ENCODE results near the gene DECR2.
"Not testable (repeated sequence)": the region's sequence is repeated elsewhere in the genome, so short reads cannot be mapped to it uniquely, and the experiment has no call there.

Gene DECR2

DNA sequence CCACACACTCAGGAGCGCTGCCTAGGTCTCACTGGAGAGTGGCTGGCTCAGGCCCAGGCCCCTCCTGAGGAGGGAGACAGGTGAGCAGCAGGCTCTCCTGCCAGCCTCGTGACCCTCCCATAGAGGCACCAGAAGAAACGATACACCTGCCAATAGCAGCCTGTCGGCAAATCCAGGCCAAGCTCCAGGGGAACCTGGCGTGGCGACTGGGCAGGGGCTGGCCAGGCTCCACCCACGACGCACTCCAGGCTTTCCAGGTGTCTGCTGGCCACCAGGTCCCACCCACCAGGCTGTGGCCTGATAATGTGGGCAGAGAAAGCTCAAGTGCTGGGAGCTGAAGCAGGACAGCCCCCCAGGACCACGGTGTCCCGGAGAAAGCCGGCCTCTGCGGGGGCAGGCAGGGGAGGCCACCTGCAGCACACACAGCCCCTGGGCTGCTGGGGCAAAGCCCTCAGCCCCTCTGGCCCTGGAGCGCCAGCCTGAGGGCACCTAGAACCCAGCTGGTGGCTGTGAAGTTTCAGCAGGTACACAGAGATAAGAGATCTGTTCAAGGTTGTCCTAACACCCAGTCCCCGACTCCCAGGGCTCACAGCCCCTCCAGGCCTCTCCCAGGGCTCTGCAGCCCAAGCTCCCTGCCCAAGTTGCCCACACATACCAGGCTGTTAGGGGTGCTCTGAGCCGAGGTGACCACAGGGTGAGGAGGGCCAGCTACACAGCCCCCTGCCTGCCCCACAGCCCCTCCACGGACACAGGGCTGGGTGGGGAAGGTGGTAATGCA is 22.3 kb upstream of the DECR2 start:
- Mint-ChIP-seq H3K27me3 (no peaks in the 10 kb centered on the region), H3K27ac (peak overlapping the region in 1 of 2 donors; percentile 83), H3K4me3 (peak overlapping the region; percentile 62 to 70), H3K4me1 (ENCODE audit: low read depth in 2 of 2) (peaks cover 19 to 20% of the 10 kb centered on the region in 2 donors), H3K9me3 (no peaks in the 10 kb centered on the region), H3K36me3 (ENCODE audit: insufficient read depth) (peaks cover 8% of the 10 kb centered on the region)
- ATAC-seq (replicated peaks) = no peak
- DNase-seq = no peak

DNA sequence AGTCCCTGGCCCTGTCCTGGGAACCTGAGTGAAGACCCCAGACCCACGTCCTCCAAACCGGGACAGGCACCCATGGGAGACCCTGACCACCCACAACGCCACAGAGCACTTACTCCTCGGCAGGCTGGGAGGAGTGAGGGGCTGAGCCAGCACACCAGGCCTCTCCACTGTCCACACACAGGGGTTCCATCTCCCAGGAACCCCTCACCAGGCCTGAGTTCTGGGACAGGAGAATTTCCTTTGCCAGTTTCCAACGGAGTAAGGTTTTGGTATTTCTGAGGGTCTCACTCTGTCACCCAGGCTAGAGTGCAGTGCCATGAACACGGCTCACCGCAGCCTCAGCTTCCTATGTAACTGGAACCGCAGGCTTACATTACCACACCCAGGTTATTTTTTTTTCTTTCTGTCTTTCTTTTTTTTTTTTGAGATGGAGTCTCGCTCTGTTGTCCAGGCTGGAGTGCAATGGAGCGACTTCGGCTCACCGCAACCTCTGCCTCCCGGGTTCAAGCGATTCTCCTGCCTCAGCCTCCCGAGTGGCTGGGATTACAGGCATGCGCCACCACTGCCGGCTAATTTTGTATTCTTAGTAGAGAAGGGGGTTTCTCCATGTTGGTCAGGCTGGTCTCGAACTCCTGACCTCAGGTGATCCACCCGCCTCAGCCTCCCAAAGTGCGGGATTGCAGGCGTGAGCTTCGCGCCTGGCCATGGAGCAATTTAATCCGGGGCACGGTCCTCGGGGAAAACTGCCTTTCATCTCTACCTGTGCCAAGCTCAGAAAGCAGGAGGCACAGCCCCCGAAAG is 21.5 kb upstream of the DECR2 start:
- no peak for ATAC-seq (replicated peaks)
- Mint-ChIP-seq H3K4me3 (peak overlapping the region; percentile 62 to 70), H3K27ac (peak overlapping the region; percentile 12 to 83), H3K9me3 (no peaks in the 10 kb centered on the region), H3K36me3 (ENCODE audit: insufficient read depth) (peaks cover 8% of the 10 kb centered on the region), H3K4me1 (ENCODE audit: low read depth in 2 of 2) (peaks cover 19 to 20% of the 10 kb centered on the region in 2 donors), H3K27me3 (no peaks in the 10 kb centered on the region)
- DNase-seq = no peak

DNA sequence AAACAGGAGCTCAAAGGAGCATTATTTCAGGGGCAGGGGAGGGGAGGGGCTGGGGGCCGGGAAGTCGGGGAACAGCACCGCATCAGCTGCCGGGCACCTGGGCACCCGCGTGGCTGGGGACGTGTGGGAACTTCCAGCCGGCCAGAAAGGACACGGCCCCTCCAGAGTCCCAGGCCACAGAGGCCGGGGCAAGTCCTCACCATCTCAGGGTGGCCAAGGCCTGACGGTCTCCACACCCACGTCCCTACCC is 21.0 kb upstream of the DECR2 start:
- DNase-seq = no peak
- Mint-ChIP-seq H3K27me3 (no peaks in the 10 kb centered on the region), H3K27ac (peak overlapping the region in 1 of 2 donors; percentile 12), H3K9me3 (no peaks in the 10 kb centered on the region), H3K36me3 (ENCODE audit: insufficient read depth) (peaks cover 8% of the 10 kb centered on the region), H3K4me3 (peak overlapping the region; percentile 62 to 70), H3K4me1 (ENCODE audit: low read depth in 2 of 2) (peaks cover 19 to 20% of the 10 kb centered on the region in 2 donors)
- no peak for ATAC-seq (replicated peaks)

DNA sequence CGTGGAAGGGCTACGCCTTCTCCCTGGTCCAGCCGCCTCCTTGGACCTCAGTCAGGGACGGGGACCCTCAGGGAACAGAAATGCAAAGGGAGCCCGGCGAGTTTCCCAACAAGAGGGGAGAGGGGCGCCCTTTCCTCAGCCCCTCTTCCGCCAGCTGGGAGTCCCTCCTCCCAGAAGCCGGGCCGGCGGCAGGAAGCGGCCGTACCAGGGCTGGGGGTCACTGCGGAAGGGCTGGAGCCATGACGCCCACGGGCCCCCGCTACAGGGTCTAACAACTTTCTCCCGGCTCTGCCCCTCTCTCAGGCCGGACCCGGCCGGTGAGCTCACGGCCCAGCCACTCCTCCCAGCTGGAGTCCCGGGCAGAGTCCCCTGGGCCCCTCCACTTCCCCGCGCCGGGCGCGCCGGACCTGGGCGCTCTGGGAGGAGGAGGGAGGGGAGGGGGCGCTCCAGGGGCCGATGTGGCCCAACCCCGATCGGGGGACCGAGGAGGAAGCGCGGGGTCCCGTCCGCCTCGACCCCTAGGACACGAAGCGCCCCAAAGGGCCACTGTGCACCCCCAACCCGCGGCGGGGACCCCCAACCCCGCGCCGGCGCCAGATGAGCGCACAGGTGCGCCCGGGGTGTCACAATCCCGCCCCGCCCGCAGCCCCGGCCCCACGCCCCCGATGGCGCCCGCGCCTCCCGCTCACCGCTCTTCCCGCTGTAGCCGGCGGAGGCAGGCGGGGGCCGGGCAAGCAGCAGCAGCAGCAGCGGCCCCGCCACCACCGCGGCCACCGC is 20.5 kb upstream of the DECR2 start:
- DNase-seq (peak in 1 of 3 experiments; percentile 24), ATAC-seq (replicated peaks) (peak; percentile 50)
- Mint-ChIP-seq H3K27me3 (no peaks in the 10 kb centered on the region), H3K36me3 (ENCODE audit: insufficient read depth) (peaks cover 8% of the 10 kb centered on the region), H3K9me3 (no peaks in the 10 kb centered on the region), H3K4me1 (ENCODE audit: low read depth in 2 of 2) (peaks cover 19 to 20% of the 10 kb centered on the region in 2 donors), H3K27ac (no peak overlapping the region), H3K4me3 (peak overlapping the region; percentile 62 to 70)

DNA sequence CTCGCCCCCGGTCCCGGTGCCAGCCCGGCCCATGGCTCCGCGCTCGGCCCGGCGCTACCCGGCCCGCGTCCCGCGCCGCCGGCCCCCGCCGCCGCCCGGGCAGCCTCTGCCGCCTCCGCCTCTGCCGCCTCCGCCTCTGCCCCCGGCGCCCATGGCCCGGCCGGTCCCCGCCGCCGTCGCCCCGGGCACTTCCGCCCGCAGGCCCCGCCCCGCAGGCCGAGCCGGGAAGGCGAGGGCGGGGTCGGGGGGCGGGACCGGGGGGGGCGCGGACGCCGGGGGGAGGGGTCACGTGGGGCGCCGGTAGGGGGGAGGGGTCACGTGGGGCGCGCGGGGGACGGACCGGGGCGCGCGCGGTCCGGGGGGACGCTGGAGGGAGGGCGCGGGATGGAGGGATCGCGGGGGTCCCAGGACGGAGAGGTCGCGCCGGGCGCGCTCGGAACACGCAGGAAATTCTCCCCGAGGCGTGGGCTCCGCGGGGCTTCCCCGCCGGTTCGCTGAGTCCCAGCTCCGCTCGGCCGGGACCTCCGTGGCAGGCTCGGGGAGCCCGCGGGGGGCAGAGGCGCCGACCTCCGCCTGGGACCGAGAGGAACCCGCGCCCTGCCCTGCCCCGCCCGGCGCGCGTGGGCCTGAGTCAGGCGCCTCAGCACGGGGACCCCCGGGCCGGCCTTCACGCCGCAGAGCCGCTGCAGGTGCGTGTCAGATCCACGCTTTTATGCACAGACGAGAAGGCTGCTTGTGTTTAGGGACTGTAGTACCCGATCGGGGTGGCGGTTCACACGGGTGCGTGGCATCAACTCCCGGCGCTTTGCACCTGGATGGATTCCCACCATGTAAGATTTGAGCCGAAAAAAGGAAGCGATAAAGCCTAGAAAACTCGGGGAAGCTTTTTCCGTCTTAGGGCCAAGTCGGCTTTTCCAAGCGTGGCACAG is 19.6 kb upstream of the DECR2 start, which contains the start of gene PGAP6:
Gene PGAP6, minus strand, starts transcription at position 190 of the 929 bp plus-strand sequence. Its CDS starts 157 bp downstream, at position 33.
- DNase-seq (peak in 2 of 3 experiments; percentile 41 to 55), ATAC-seq (replicated peaks) (peak; percentile 65)
- Mint-ChIP-seq H3K27me3 (no peaks in the 10 kb centered on the region), H3K27ac (peak within 1 kb of the TSS in 1 of 2 donors; percentile 3), H3K4me1 (ENCODE audit: low read depth in 2 of 2) (peaks cover 20 to 22% of the 10 kb centered on the region in 2 donors), H3K4me3 (peak within 1 kb of the TSS; percentile 75 to 76), H3K36me3 (ENCODE audit: insufficient read depth) (peaks cover 6% of the 10 kb centered on the region), H3K9me3 (no peaks in the 10 kb centered on the region)

DNA sequence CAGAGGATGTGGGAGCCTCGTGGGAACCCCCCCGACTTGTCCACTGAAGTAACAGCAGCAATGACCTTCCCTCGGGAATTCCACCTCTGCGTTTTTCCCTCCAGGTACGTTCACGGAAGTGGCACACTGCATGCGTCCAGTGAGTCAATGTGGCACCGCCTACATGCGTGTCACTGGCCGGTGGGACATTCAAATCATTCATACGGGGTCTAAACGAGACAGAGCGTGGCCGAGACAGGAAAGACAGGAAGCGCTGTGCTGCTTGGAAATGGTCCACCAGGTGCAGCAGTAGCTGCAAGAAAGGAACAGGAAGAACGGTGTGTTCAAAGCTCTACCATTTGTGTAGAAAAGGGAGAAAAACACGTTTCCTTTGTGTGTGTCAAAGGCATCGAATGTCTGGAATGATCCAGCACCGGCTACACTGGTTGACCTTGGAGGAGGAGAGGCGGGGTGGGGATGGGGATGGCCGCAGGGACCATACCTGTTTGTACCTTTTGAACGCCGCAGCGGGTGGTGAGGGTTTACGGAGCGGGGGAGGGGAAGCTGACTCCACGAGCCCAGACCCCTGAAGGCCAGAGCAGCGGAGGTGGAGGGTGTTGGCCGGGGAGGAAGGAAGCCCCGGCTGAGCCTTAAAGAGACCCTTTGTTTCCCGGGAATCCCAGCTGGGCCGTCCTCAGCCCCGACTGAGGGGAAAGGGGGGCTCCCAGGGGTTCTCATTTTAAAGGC is 18.2 kb upstream of the DECR2 start:
- Mint-ChIP-seq H3K9me3 (no peaks in the 10 kb centered on the region), H3K27me3 (no peaks in the 10 kb centered on the region), H3K36me3 (ENCODE audit: insufficient read depth) (peaks cover 6% of the 10 kb centered on the region), H3K27ac (peak overlapping the region; percentile 3 to 35), H3K4me3 (peak overlapping the region; percentile 75 to 76), H3K4me1 (ENCODE audit: low read depth in 2 of 2) (peaks cover 20% of the 10 kb centered on the region in 2 donors)
- DNase-seq (no peak), ATAC-seq (replicated peaks) (peak; percentile 45)

DNA sequence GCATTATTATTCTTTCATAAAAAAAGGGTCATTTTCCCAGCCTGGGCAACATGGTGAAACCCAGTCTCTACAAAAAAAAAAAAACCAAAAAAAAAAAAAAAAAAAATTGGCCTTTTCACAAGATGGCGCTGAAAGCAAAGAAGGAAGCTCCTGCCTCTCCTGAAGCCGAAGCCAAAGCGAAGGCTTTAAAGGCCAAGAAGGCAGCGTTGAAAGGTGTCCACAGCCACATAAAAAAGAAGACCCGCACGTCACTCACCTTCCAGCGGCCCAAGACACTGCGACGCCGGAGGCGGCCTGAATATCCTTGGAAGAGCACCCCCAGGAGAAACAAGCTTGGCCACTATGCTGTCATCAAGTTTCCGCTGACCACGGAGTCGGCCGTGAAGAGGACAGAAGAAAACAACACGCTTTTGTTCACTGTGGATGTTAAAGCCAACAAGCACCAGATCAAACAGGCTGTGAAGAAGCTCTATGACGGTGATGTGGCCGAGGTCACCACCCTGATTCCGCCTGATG is 15.0 kb upstream of the DECR2 start:
- H3K36me3 Mint-ChIP-seq (ENCODE audit: insufficient read depth) = peaks cover 6% of the 10 kb centered on the region
- H3K27ac Mint-ChIP-seq = no peak overlapping the region
- H3K9me3 Mint-ChIP-seq = no peaks in the 10 kb centered on the region
- no peak overlapping the region for H3K4me3 Mint-ChIP-seq
- H3K4me1 Mint-ChIP-seq (ENCODE audit: low read depth in 2 of 2) = peaks cover 10 to 13% of the 10 kb centered on the region in 2 donors
- no peaks in the 10 kb centered on the region for H3K27me3 Mint-ChIP-seq
- DNase-seq (no peak), ATAC-seq (replicated peaks) (no peak)

DNA sequence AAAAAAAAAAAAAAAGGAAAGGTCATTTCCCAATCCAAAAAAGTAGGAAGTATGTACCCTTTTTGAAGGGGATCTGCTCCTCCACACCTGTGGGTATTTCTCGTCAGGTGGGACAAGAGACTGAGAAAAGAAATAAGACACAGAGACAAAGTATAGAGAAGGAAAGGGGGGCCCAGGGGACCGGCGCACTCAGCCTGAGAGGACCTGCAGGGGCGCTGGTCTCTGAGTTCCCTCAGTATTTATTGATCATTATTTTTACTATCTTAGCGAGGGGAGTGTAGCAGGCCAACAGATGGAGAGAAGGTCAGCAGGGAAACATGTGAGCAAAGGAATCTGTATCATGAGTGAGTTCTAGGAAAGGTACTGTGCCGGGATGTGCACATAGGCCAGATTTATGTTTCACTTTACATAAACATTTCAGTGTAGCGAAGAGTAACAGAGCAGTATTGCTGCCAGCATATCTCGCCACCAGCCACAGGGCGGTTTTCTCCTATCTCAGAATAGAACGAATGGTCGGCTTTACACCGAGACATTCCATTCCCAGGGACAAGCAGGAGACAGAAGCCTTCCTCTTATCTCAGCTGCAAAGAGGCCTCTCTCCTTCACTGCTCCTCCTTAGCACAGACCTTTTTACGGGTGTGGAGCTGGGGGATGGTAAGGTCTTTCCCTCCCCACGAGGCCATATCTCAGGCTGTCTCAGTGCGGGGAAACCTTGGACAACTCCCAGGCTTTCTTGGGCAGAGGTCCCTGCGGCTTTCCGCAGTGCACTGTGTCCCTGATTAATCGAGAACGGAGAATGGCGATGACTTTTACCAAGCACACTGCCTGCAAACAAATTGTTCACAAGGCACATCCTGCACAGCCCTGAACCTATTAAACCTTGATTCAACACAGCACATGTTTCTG is 13.7 kb upstream of the DECR2 start:
- not testable (repeated sequence) for H3K4me3 Mint-ChIP-seq; H3K27me3 Mint-ChIP-seq; DNase-seq; ATAC-seq (replicated peaks); H3K27ac Mint-ChIP-seq; H3K9me3 Mint-ChIP-seq
- Mint-ChIP-seq H3K4me1 (ENCODE audit: low read depth in 2 of 2) (peaks cover 13 to 20% of the 10 kb centered on the region in 2 donors), H3K36me3 (ENCODE audit: insufficient read depth) (peaks cover 10% of the 10 kb centered on the region)

DNA sequence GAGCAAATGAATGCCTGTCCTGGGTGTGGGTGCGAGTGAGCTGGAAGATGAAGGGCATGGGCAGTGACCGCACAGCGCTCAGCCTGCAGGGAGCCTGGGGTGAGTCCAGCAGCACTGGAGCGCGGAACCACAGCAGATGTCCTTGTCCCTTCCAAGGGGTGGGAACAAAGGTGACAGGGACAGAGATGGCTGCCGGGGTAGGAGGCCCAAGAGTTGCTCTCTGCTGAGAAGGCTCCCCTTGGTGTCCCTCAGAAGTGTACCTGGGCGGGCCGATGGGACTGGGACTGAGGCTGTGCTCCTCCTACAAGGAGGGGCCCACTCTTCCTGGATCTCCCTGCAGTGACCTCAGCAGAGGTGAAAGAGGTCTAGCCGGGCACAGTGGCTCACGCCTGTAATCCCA is 12.3 kb upstream of the DECR2 start:
- Mint-ChIP-seq H3K4me3 (no peak overlapping the region), H3K36me3 (ENCODE audit: insufficient read depth) (peaks cover 7% of the 10 kb centered on the region), H3K27ac (no peak overlapping the region), H3K4me1 (ENCODE audit: low read depth in 2 of 2) (peaks cover 6 to 15% of the 10 kb centered on the region in 2 donors), H3K27me3 (no peaks in the 10 kb centered on the region), H3K9me3 (no peaks in the 10 kb centered on the region)
- DNase-seq (no peak), ATAC-seq (replicated peaks) (no peak)

DNA sequence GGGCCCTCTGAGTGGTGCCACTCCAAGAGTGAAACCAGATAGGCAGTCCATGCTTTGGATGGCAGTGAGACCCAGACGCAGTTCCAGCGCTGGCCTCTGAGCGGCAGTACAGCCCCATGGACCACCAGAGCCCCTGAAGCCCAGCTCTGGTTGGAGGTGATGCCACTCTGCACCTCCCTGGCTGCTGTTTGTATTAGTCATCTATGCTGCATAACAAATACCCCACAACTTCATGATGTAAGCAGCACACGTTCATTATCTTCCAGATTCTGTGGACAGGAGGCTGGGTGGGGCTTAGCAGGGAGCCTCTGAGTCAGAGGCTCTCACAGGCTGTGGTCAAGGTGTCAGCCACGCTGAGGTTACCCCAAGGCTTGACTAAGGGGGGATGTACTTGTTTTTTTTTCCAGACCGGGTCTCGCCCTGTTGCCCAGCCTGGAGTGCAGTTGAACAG is 9.8 kb upstream of the DECR2 start:
- H3K27me3 Mint-ChIP-seq = no peaks in the 10 kb centered on the region
- no peaks in the 10 kb centered on the region for H3K9me3 Mint-ChIP-seq
- H3K4me1 Mint-ChIP-seq (ENCODE audit: low read depth in 2 of 2) = peaks cover 6 to 15% of the 10 kb centered on the region in 2 donors
- ATAC-seq (replicated peaks) (peak; percentile 94), DNase-seq (peak; percentile 70 to 76 (median 73))
- H3K27ac Mint-ChIP-seq = peak overlapping the region; percentile 71 to 77
- H3K4me3 Mint-ChIP-seq = peak overlapping the region; percentile 40 to 57
- H3K36me3 Mint-ChIP-seq (ENCODE audit: insufficient read depth) = peaks cover 15% of the 10 kb centered on the region

DNA sequence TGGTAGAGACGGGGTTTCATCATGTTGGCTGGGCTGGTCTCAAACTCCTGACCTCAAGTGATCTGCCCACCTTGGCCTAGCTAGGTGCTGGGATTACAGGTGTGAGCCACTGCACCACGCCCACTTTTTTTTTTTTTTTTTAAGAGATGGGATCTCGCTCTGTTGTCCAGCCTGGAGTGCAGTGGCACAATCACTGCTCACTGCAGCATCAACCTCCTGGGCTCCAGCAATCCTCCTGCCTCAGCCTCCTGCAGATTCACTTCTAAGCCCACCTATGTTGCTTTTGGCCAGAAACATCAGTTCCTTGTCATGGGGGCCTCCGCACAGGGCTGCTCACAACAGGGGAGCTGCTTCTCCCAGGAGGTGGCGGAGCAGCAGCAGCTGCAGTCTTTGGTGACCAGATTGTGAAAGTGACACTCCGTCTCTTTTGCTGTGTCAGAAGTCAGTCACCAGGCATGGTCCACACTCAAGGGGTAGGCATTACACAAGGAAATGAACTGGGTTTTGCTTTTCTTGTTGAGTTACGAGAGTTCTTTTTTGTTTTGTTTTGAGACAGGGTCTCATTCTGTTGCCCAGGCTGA is 9.1 kb upstream of the DECR2 start:
- Mint-ChIP-seq H3K27ac (peak overlapping the region; percentile 71 to 77), H3K4me1 (ENCODE audit: low read depth in 2 of 2) (peaks cover 6 to 15% of the 10 kb centered on the region in 2 donors), H3K4me3 (peak overlapping the region; percentile 40 to 57), H3K27me3 (no peaks in the 10 kb centered on the region), H3K36me3 (ENCODE audit: insufficient read depth) (peaks cover 16% of the 10 kb centered on the region), H3K9me3 (no peaks in the 10 kb centered on the region)
- ATAC-seq (replicated peaks) (peak; percentile 53), DNase-seq (peak in 1 of 3 experiments; percentile 38)
